Hippocampal formation (tissue), 2 donors: Measurements from ENCODE around the gene IVNS1ABP.
"Not testable (repeated sequence)": the region's sequence is repeated elsewhere in the genome, so short reads cannot be mapped to it uniquely, and the experiment has no call there.

Experiments
- DNase-seq, 2 donors: peaks; one replicate each; lab custom pipeline; 2025; lab: John Stamatoyannopoulos, UW

Gene IVNS1ABP

DNA sequence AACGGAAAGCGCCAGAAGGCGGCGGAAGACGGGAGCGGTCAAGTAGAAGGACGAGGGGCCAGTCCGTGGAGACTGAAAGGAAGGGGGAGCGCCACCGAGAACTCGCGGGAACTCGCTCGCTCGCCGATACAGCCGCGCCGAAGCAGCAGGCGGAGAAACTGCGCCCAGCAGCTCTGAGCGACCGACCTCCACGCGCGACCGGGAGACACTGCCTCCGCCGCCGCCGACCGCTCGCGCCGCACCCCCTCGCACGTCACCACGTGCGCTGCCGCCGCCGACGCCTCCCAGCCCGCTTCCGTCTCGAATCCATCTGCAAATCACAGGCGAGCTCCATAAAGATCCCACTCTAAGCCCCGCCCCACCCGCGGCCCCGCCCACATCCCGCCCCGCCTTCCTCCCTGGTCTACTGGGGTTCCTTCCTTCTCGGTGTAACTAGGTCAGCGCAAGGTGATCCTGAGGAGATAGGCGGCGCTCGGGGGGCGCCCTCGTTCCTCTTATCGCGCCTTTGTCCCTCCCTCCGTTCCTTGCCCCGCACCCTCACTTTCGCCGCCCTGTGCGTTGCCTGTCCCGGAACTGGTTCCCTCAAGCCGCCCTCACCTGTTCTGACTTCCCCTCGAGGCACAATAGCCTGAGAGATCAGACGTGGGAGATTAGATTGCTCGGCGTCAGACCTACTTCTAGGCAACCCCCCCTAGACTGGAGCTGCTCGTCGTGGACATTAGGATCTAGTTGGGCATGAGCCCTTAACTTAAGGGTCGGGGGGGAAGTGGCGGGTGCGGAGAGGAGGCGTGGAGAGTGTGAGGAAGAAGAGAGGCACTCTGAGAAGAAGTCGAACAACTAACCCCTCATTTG lies at the start of gene IVNS1ABP:
IVNS1ABP (minus strand) TSS at position 210 of the 852 bp plus-strand sequence. CDS start 7,750 bp downstream, outside the sequence.
- peak; percentile 95 to 97 for DNase-seq

DNA sequence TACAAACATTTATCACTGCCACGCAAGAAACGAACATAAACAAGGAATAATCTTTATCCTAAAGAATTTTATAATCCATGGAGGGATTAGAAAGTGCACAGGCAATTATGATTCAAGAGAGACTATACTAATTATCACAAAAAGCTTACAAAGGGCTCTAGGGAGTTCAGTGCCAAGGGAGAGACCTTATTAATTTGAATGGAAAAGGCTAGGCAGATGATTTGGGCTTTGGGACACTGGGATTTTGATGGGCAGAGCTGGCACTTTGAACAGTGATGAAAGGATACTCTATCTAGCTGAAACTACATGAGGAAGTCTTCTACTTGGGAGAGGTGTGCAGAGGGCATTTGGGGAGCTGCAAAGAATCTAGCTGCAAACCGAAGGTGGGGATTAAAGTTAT lies 48.9 kb upstream of the IVNS1ABP start:
- DNase-seq: no peak

DNA sequence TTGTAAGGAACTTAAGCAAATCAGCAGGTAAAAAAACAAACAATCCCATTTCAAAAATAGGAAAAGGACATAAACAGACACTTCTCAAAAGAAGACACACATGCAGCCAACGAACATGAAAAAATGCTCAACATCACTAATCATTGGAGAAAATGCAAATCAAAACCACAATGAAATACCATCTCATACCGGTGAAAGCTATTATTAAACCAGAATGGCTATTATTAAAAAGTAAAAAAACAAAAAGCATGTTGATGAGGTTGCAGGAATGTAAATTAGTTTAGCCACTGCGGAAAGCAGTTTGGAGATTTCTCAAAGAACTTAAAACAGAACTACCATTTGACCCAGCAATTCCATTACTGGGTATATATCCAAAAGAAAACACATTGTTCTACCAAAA lies 47.5 kb upstream of the IVNS1ABP start:
- DNase-seq: not testable (repeated sequence)

DNA sequence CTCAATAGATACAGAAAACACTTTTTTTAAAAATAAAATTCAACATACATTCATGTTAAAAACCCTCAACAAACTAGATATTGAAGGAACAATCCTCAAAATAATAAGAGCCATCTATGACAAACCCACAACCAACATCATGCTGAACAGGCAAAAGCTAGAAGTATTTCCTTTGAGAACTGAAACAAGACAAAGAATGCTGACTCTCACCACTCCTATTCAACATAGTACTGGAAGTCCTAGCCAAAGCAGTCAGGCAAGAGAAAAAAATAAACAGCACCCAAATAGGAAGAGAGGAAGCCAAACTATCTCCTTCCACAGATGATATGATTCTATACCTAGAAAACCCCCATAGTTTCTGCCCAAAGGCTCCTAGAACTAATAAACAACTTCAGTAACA lies 46.2 kb upstream of the IVNS1ABP start:
- no peak for DNase-seq

- DNase-seq: no peak
Measured at GRCh38 chr1:185360714-185361113, 43.7 kb upstream of the IVNS1ABP start.

- DNase-seq: no peak
Measured at GRCh38 chr1:185358957-185359356, 41.9 kb upstream of the IVNS1ABP start.

DNA sequence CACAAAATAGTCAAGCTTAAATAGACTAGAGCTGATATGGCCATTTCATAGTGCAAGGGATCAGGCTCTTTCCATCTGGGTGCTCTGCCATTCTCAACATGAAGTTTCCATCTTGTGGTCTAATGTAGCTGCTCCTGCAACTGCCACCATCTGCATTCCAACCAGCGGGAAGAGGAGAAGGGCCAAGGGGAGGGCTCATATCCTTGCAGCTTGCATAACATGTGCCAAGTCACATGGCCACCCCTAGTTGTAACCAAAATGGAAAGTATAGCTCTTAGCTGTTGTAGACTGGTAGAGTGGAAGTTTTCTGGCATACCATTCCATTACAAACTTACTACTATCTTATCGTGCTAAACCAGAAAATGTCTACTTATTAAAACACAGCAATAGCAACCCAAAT lies 38.9 kb upstream of the IVNS1ABP start:
- no peak for DNase-seq

- no peak for DNase-seq
Measured at GRCh38 chr1:185353124-185353523, 36.1 kb upstream of the IVNS1ABP start.

DNA sequence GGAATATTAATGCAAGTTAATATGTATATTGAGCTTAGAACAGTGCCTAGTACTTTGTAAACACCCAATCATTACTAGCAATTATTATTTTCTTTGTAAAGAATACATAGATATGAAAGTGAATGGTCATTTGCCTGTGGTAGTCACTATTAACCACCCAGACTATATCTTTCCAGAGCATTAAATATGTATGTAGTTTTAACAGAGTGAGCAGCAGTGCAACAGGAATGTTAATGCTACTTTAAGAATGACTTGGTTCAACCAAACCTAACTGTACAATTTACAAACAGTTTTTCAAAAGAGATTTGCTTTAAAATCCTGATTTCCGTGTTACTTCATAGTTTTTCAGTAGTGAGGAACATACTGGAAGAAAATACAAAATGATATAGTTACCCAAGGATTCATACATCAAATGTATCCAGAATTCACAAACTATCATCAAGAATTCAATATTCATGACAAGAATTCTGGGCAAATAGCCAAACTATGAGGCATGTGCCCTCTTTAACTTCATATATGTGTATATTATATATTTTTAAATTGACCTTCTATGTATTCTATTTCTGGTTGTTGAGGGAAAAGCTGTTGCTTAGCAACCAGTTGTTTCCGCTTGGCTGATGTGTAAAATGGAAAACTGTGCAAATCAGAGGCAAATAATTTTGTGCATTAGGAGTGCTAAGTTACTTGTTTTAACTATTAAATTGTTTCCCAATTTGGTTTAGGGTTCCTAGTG lies 34.9 kb upstream of the IVNS1ABP start:
- no peak for DNase-seq

DNA sequence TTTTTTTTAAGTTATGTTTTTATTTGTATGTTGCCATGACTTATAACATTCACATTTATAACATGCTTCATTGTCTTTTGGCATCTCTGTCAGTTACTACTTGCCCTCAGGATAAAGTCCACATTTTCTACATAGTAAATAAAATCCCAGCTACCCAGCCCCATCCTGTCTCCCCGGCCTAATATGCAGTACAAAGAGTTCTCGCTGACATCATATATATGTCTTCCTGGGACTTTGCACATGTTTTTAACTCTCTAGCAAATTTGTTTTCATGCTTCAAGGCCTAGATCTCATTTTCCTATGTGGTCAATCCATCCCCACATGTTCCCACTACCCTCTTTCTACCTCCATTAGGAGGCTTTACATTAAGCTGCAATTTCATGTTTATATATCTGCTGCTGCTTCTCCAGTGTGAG lies 33.0 kb upstream of the IVNS1ABP start:
- DNase-seq: no peak

- no peak for DNase-seq
Measured at GRCh38 chr1:185349556-185349955, 32.5 kb upstream of the IVNS1ABP start.

GRCh38 chr1:185348985-185349384 lies 31.9 kb upstream of the IVNS1ABP start:
- no peak for DNase-seq

GRCh38 chr1:185348296-185348695 lies 31.3 kb upstream of the IVNS1ABP start:
- no peak for DNase-seq

DNA sequence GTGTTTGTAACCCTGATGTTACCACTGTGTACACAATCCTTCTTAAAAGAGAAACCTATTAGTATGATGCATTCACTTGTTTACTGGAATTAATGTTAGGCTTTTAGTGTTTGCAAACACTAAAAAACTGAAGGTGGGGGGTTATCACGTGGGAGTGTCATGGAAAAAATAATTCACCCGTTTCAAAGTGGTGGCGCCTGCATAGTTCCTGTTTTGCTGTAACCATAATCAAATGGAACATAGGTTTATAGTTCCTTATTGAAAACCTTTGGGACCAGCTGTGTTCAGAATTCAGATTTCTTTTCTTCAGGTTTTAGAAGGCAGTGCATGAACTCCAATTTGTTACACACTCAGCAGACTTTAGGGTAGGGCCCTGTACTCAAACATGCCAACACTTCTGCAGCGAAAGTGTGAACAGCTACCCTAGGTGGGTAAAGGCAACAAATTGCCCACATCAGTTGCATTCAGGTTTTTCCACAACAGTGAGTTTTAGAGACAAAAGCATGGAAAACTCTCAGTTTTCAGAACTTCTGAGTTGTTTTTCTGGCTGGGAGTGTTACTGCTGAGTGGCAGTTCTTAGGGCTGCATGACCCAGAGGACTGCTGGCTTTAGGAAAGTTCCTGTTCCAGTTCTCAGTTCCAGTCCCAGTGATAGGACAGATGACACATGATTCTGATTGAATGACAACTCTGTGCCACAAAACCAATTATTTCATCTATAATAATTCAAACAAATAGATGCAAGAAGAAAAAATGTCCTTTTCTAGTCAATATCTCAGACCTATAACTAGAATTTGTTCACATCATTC lies 29.1 kb upstream of the IVNS1ABP start:
- no peak for DNase-seq

DNA sequence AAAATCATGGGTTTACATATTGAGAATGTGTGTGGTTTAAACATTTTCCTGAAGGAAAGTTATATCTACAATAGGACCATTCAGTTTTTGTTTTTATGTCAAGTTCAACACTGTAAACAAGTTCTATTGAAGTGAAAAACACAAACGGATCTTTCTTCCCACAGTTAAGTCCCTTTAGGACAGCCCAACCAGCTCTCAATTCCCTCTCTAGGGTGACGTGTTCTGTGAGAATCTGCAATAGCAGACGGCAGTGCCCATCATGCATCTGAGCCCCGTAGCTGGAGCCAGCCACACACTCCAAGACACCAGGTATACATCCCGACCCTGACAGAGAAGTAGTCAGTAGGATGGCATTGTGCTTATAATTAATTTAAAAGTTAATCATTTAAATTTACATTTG lies 26.3 kb upstream of the IVNS1ABP start:
- DNase-seq: peak in 1 of 2 donors; percentile 27

DNA sequence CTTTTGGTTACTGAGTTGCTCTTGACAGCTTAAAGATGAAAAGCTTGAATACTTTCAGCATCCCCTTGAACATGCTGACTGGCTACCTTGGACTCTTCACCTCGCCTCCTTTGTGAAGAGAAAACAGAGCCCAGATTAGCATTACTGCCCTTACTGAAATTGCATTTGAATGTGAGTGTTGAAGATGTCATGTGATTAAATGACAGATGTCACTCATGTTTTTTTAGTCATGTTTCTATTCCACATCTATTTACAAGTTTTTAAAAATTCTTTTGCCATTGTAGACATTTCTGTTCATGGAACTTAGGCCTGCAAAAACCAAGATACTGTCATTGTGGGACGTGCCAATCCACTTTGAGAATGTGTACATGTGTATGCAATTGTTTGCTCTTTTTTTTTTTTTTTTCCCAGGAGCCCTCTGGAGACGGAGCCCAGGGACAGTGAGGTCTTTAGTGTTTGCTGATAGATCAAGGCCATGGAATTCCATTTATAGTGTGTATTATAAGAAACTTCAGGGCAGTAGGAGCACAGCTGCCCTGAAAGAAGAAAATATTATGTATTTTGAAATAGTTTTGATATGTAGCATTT lies 25.7 kb upstream of the IVNS1ABP start:
- DNase-seq: no peak

GRCh38 chr1:185342017-185342416 lies 25.0 kb upstream of the IVNS1ABP start:
- no peak for DNase-seq

DNA sequence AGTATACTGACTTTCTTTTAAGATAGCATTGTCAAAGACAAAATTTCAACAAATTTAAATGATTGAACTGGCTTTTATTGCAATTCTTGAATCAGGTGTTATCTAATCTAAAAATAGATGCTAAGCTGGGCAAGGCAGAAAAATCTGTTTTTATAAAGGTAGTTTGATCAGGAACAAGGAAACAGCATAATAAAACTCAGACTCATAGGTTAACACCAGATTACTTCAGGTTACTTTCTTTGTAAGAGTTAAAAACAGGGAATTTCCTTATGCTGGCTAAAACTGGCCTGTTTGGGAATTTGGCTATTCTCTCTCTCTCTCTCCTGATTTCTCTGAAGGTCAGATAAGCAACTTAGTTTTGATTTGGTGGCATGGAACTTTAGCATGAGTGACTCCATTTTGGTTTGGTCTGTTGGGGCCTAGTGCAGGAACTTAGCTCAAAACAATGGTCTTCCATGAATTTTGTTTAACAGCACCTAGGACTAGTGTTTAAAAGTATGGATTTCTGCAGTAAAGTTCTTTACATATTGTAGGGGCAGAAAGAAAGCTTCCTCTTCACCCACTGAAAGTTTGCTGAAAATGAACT lies 24.2 kb upstream of the IVNS1ABP start:
- DNase-seq: no peak

DNA sequence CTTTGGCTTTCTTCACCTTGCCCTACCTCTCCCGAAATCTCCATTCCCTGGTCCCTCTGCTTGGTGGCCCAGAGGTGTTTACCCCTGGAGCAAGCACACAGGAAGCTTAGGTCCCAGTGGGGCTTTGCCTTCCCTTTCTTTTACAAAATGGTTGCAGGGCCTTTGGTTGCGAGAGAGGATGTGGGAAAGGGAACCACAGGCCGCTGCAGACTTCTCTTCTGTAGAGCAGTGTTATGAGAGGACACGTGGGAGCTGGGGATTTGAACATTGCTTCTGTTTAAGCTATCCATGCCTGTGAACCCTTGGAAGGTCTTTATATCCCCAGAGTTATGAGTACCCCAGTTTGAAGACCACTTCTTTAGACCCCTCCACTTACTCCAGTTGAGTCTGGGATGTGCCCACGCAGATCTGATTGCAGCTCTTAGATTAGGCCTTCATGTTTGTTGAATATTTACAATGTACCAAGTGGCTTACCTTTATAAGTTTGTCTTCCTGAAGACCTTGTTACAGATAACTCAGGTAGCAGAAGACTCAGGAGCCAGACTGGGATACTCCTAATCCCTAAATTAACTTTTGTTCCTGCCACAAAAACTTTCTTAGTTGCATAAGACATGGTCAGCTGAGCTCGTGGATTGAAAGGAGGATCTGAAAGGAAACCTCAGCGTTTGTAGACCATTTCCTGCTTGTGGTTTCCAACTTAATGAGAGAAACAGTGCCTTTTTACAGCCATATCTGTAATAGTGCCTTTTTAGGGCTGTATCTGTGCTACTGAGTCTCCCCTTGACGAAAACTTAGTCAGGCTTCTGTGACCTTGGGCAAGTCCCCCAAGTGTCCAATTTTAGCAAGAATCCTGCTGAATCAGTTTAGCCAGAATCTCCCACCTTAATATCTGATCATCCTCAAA lies 21.9 kb upstream of the IVNS1ABP start:
- DNase-seq: peak in 1 of 2 donors; percentile 21

DNA sequence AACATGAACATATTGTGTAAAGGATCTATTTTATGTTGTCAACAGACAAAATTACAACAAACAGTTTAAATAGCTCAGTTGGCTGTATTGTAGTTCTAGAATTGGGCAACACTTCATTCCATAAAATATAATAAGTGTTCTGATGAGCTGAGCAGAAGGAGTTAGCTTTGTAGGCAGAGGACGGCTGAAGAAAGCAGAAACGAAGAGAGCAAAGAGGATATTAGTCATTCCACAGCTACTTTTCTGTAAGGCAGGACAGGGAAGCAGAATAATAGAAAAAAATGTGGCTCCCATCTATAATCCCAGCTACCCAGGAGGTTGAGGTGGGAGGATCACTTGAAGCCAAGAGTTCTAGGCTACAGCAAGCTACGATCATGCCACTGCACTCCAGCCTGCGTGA lies 20.2 kb upstream of the IVNS1ABP start:
- DNase-seq: no peak
